Heart left ventricle (tissue), 13 donors: Measurements from ENCODE around the gene OSBP2.

Experiments used
- CTCF ChIP-seq, 12 donors: fragments of 200-600 bp; sonication (generic) in 4 of 12; IDR thresholded peaks; one replicate each; pipeline versions ENCODE4 v1.5.0 to v1.8.0; 2018 to 2022; ENCODE audit warnings: antibody characterized with exemption in 12 of 12, mild to moderate bottlenecking in 5 of 12
- POLR2A ChIP-seq, 2 donors: fragments of 450-650 bp; IDR thresholded peaks; one replicate each; pipeline ENCODE4 v1.6.1; 2017; ENCODE audit warnings: antibody characterized with exemption in 2 of 2, mild to moderate bottlenecking in 2 of 2, moderate library complexity in 2 of 2
- donor health status: ischemic (EF 13 %, LVEDD 7.1; RV severe dilation, severe dysfunction).
- donor health status: DM: no; HTN: yes; CAD: no.
- donor health status: DM: no; HTN: no; CAD: no.
- donor health status: ischemic (EF 25% LVEDD 6.9; RV normal size, moderate dysfunction).
- donor health status: ischemic (EF 25% LVEDD 5.7; RV mildly dilated, moderate dysfunction).
- donor health status: ischemic (EF 35%, LVEDD 5.7; RV mildly dilated, moderate dysfunction).
- donor health status: nonischemic (EF 11% LVEDD 7.7; RV severe dilation, severe dysfunction).
- donor health status: DM: yes; HTN: yes; CAD: no.
- donor health status: PGD.
- donor health status: ischemic (EF 29% LVEDD 5.4; RV normal size, mild dysfunction).
- donor health status: nonischemic (EF 23%, LVEDD 6.1; RV moderate dilation, normal function).

- TF ChIP-seq CTCF (IDR thresholded peaks at IDR 0.05) (no peak), POLR2A (IDR thresholded peaks at IDR 0.05) (no peak)
These were observed 197.6 kb downstream of the OSBP2 start for GRCh38 chr22:30892286-30892685.
